B cell (primary cell): ENCODE results near the gene IRAK1. TPM values are rescaled to one million over a fixed set of nuclear protein-coding genes. Genes with fewer than 3 reads are reported as not detected.
A peak's percentile ranks its signal among the peaks of the same experiment; 100 is the strongest.

Experiments used
- ATAC-seq: fragments of 200-7000 bp; cut with Tn5 transposase; one replicate; pipeline ENCODE4 v1.10.0; 2021; ENCODE audit warnings: low read depth, mild to moderate bottlenecking, moderate number of reproducible peaks, moderate library complexity
- CTCF ChIA-PET: fragments of 350-600 bp; sonication (Branson Sonifier 250); formaldehyde crosslinking; loops from one replicate; lab custom pipeline; 2021; ENCODE audit warnings: antibody characterized with exemption, inconsistent platforms; lab: Charles Lee
- POLR2A ChIA-PET: fragments of 350-600 bp; sonication (Branson Sonifier 250); formaldehyde crosslinking; loops from one replicate; lab custom pipeline; 2021; ENCODE audit warnings: antibody characterized with exemption; lab: Charles Lee
- DNase-seq: peaks from one replicate; pipeline ENCODE4 v3.0.0; 2013
- H2AFZ ChIP-seq: 2 replicates; pipeline ENCODE4 v1.6.1; 2012; ENCODE audit warnings: mild to moderate bottlenecking, low read depth, low read length; ENCODE audit not compliant: insufficient read depth, poor library complexity, severe bottlenecking
- H3K27ac ChIP-seq, 2 donors: 1 replicate in 1 of 2; 2 replicates in 1 of 2; pipeline ENCODE4 v1.5.1; 2012 to 2013; ENCODE audit warnings: low read length in 2 of 2, mild to moderate bottlenecking in 2 of 2, moderate library complexity in 1 of 2
- H3K27me3 ChIP-seq, 4 experiments: fragments of 200-600 bp in 1 of 4; sonication (generic) in 1 of 4; replicated peaks in 1 of 4; 1 replicate in 2 of 4; 2 replicates in 2 of 4; pipeline versions ENCODE4 v1.6.1 to v1.7.0; 2013 to 2016; ENCODE audit warnings: low read length in 3 of 4, mild to moderate bottlenecking in 2 of 4, mixed read lengths in 1 of 4, moderate library complexity in 1 of 4; ENCODE audit not compliant: insufficient read depth in 4 of 4, control insufficient read depth in 3 of 4; ENCODE audit errors: control extremely low read depth in 1 of 4
- H3K36me3 ChIP-seq, 2 experiments: replicated peaks in 1 of 2; 1 replicate in 1 of 2; 2 replicates in 1 of 2; pipeline versions ENCODE4 v1.6.1 to v1.7.1; 2013; ENCODE audit warnings: low read length in 1 of 2; ENCODE audit not compliant: insufficient read depth in 2 of 2, control insufficient read depth in 1 of 2; ENCODE audit errors: control extremely low read depth in 1 of 2, extremely low read depth in 1 of 2
- H3K4me1 ChIP-seq, 2 donors: fragments of 200-600 bp in 1 of 2; sonication (generic) in 1 of 2; 1 replicate in 1 of 2; 2 replicates in 1 of 2; pipeline versions ENCODE4 v1.5.1 to v1.6.1; 2013 to 2017; ENCODE audit warnings: low read length in 2 of 2; ENCODE audit not compliant: control insufficient read depth in 2 of 2, insufficient read depth in 2 of 2
- H3K4me2 ChIP-seq: replicated peaks from 2 replicates; pipeline ENCODE3; 2012; ENCODE audit warnings: mild to moderate bottlenecking, low read depth, low read length; ENCODE audit not compliant: poor library complexity, severe bottlenecking
- H3K4me3 ChIP-seq, 5 experiments: fragments of 200-600 bp in 1 of 5; sonication (generic) in 1 of 5; 1 replicate in 3 of 5; 2 replicates in 2 of 5; pipeline versions ENCODE4 v1.5.1 to v1.7.0; 2011 to 2016; ENCODE audit warnings: low read length in 4 of 5, mild to moderate bottlenecking in 4 of 5, low read depth in 2 of 5, control low read depth in 1 of 5, moderate library complexity in 1 of 5; ENCODE audit not compliant: insufficient read depth in 1 of 5; ENCODE audit errors: control extremely low read depth in 1 of 5, extremely low read depth in 1 of 5
- H3K79me2 ChIP-seq: fragments of 200-600 bp; sonication (generic); one replicate; pipeline ENCODE4 v1.6.0; 2016; ENCODE audit warnings: low read length; ENCODE audit not compliant: control insufficient read depth, insufficient read depth
- H3K9ac ChIP-seq: fragments of 200-600 bp; sonication (generic); 2 replicates; pipeline ENCODE4 v1.6.1; 2017; ENCODE audit warnings: mild to moderate bottlenecking, low read length, moderate library complexity
- H3K9me3 ChIP-seq, 3 donors: one replicate each; pipeline versions ENCODE4 v1.6.1 to v1.7.1; 2013; ENCODE audit warnings: low read length in 2 of 3; ENCODE audit not compliant: control insufficient read depth in 2 of 3, insufficient read depth in 1 of 3; ENCODE audit errors: control extremely low read depth in 1 of 3
- H4K20me1 ChIP-seq: 2 replicates; pipeline ENCODE4 v1.6.0; 2012; ENCODE audit warnings: mild to moderate bottlenecking, low read length; ENCODE audit not compliant: insufficient read depth, control insufficient read depth, poor library complexity, severe bottlenecking
- H3K27ac Mint-ChIP-seq: one replicate; pipeline ENCODE4 v1.8.0; 2021; ENCODE audit warnings: mixed read lengths
- H3K27me3 Mint-ChIP-seq: one replicate; pipeline ENCODE4 v1.8.0; 2021; ENCODE audit warnings: mixed read lengths
- H3K4me1 Mint-ChIP-seq: one replicate; pipeline ENCODE4 v1.8.0; 2021; ENCODE audit warnings: mixed read lengths
- H3K4me3 Mint-ChIP-seq: one replicate; pipeline ENCODE4 v1.8.0; 2021; ENCODE audit warnings: mixed read lengths
- H3K9me3 Mint-ChIP-seq: one replicate; pipeline ENCODE4 v1.8.0; 2022; ENCODE audit warnings: mixed read lengths; ENCODE audit not compliant: insufficient read depth
- EZH2 ChIP-seq: IDR thresholded peaks from 2 replicates; pipeline ENCODE4 v1.6.1; 2012; ENCODE audit warnings: borderline replicate concordance, low read depth, mild to moderate bottlenecking, moderate library complexity, low read length; ENCODE audit not compliant: insufficient read depth, poor library complexity, severe bottlenecking
- WGBS: methylation state at CpG from one replicate; pipeline ENCODE4 v1.1.5; 2013; ENCODE audit warnings: missing lambda C conversion rate; ENCODE audit not compliant: insufficient coverage; 5-methylcytosine and 5-hydroxymethylcytosine counted together
- intact Hi-C: fragments of 100-400 bp; cut with micrococcal nuclease; formaldehyde crosslinking; loops from one replicate; pipeline ENCODE4 v1.10.0; 2022
- polyA plus RNA-seq: library from polyadenylated mRNA; depleted of rRNA; stranded (reverse); fragments of >200 nt; gene quantifications from 2 replicates; pipeline ENCODE4 v1.2.3, GENCODE V29; 2012
- total RNA-seq, 2 donors: library from RNA; stranded (reverse); fragments of 120-200 nt in 1 of 2; gene quantifications; 1 replicate in 1 of 2; 2 replicates in 1 of 2; pipeline versions ENCODE4 v1.2.3 to v1.2.4, GENCODE V29; 2013 to 2022
- TF ChIP-seq, protein P1 (sequence below): fragments of 200-600 bp; IDR thresholded peaks from one replicate; pipeline ENCODE4 v1.8.0; 2022; ENCODE audit warnings: antibody characterized with exemption, mild to moderate bottlenecking

Gene IRAK1
- total and polyA plus RNA-seq, 2 donors (not counting 1 experiment from before 2014, with no cell fraction given) = 112 to 118 TPM

GRCh38 chrX:154017766-154018517 lies 1.8 kb downstream of the IRAK1 start:
- Histone ChIP-seq H3K36me3 (peaks cover 0 to 39% of the 10 kb centered on the region in 2 experiments), H3K79me2 (peaks cover 30% of the 10 kb centered on the region), H2AFZ (no peak overlapping the region), H3K27ac (peak overlapping the region; percentile 34 to 50), H3K9ac (peak overlapping the region; percentile 70), H3K4me1 (peaks cover 6 to 32% of the 10 kb centered on the region in 2 donors), H3K9me3 (no peaks in the 10 kb centered on the region), H3K4me3 (peak overlapping the region in 4 of 5 experiments; percentile 55 to 67 (median 64)), H3K4me2 (peak overlapping the region; percentile 89), H3K27me3 (no peaks in the 10 kb centered on the region), H4K20me1 (no peaks in the 10 kb centered on the region)
- Mint-ChIP-seq H3K4me3 (peak overlapping the region; percentile 87), H3K27ac (peak overlapping the region; percentile 85), H3K27me3 (no peaks in the 10 kb centered on the region), H3K9me3 (no peaks in the 10 kb centered on the region), H3K4me1 (peaks cover 22% of the 10 kb centered on the region)
- DNase-seq (peak; percentile 24), ATAC-seq (no peak)
- 65% methylated on average over 10 of the region's 26 CpGs for WGBS
- TF ChIP-seq, protein P1, sequence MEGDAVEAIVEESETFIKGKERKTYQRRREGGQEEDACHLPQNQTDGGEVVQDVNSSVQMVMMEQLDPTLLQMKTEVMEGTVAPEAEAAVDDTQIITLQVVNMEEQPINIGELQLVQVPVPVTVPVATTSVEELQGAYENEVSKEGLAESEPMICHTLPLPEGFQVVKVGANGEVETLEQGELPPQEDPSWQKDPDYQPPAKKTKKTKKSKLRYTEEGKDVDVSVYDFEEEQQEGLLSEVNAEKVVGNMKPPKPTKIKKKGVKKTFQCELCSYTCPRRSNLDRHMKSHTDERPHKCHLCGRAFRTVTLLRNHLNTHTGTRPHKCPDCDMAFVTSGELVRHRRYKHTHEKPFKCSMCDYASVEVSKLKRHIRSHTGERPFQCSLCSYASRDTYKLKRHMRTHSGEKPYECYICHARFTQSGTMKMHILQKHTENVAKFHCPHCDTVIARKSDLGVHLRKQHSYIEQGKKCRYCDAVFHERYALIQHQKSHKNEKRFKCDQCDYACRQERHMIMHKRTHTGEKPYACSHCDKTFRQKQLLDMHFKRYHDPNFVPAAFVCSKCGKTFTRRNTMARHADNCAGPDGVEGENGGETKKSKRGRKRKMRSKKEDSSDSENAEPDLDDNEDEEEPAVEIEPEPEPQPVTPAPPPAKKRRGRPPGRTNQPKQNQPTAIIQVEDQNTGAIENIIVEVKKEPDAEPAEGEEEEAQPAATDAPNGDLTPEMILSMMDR = no peak
- TF ChIP-seq EZH2 = no peak
- CTCF ChIA-PET = interaction anchor here (1.0 to 3.9 kb wide), 4 partner anchors 10 to 48 kb away, joined by 3 to 21 read pairs (median 4); no protein-coding TSS in a partner anchor
- POLR2A ChIA-PET = interaction anchor here (0.6 to 0.9 kb wide), 6 partner anchors 10 to 380 kb away, joined by 3 to 12 read pairs (median 5); no protein-coding TSS in a partner anchor
- intact Hi-C loops = loop anchor here (2.0 kb wide), 1 partner anchor 45 kb away; the partner anchor contains the start of gene TMEM187
